Measurements from ENCODE around the gene FBXO41.
A peak's percentile ranks its signal among the peaks of the same experiment; 100 is the strongest.

Gene FBXO41

GRCh38 chr2:73272270-73272669 lies 12.0 kb downstream of the FBXO41 start:
- Histone ChIP-seq H3K36me3 (replicated peaks) (no peaks in the 10 kb centered on the region), H3K4me3 (ENCODE audit: low read depth, low read length) (no peak overlapping the region), H3K27me3 (replicated peaks) (peaks cover 32% of the 10 kb centered on the region), H3K27ac (no peak overlapping the region)
- in situ Hi-C loops (cut with HindIII; ENCODE audit: low pct_ligation_motif_present, low sequenced_read_pairs) = no loop called here
- no peak for DNase-seq
- TF ChIP-seq, protein P1, sequence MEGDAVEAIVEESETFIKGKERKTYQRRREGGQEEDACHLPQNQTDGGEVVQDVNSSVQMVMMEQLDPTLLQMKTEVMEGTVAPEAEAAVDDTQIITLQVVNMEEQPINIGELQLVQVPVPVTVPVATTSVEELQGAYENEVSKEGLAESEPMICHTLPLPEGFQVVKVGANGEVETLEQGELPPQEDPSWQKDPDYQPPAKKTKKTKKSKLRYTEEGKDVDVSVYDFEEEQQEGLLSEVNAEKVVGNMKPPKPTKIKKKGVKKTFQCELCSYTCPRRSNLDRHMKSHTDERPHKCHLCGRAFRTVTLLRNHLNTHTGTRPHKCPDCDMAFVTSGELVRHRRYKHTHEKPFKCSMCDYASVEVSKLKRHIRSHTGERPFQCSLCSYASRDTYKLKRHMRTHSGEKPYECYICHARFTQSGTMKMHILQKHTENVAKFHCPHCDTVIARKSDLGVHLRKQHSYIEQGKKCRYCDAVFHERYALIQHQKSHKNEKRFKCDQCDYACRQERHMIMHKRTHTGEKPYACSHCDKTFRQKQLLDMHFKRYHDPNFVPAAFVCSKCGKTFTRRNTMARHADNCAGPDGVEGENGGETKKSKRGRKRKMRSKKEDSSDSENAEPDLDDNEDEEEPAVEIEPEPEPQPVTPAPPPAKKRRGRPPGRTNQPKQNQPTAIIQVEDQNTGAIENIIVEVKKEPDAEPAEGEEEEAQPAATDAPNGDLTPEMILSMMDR (IDR thresholded peaks at IDR 0.05; ENCODE audit: low read depth, low read length, missing control alignments) = no peak

DNA sequence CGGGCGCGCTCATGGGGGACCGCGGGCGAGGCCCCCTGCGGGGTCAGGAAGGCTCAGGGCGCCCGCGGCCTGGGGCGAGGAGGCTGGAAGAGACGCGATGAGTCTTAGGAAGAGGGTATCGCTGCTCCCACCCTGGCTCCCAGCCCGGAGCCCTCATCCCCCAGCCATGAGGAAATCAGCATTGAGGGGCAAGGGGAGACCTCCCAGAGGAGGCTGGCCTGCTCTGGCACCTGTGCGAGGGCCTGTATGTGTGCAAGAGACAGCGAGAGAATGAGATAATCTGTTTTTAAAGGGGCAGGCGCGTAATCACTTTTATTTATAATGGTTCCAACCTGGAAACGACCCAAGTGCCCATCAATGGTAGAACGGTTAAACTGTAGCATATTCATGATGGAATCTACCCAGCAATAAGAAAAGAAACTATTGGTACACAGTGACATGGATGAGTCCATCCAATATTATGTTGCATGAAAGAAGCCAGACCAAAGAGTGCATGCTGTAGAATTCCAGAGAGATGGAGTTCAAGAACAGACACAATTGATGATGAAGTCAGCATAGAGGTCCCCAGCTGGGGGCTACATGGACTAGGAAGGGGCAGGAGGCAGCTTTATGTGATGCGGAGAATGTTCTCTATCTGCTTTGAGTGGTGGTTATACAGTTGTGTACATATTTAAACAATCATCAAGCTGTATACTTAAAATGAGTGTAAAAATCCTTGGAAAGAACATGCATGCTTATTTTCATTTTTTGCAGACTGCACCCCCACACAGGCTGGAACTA lies 14.4 kb downstream of the FBXO41 start:
- Histone ChIP-seq H3K36me3 (replicated peaks) (no peaks in the 10 kb centered on the region), H3K27me3 (replicated peaks) (peaks cover 35% of the 10 kb centered on the region), H3K27ac (no peak overlapping the region), H3K4me3 (ENCODE audit: low read depth, low read length) (no peak overlapping the region)
- TF ChIP-seq, protein P1 (IDR thresholded peaks at IDR 0.05; ENCODE audit: low read depth, low read length, missing control alignments) = no peak
- in situ Hi-C loops (cut with HindIII; ENCODE audit: low pct_ligation_motif_present, low sequenced_read_pairs) = no loop called here
- no peak for DNase-seq

DNA sequence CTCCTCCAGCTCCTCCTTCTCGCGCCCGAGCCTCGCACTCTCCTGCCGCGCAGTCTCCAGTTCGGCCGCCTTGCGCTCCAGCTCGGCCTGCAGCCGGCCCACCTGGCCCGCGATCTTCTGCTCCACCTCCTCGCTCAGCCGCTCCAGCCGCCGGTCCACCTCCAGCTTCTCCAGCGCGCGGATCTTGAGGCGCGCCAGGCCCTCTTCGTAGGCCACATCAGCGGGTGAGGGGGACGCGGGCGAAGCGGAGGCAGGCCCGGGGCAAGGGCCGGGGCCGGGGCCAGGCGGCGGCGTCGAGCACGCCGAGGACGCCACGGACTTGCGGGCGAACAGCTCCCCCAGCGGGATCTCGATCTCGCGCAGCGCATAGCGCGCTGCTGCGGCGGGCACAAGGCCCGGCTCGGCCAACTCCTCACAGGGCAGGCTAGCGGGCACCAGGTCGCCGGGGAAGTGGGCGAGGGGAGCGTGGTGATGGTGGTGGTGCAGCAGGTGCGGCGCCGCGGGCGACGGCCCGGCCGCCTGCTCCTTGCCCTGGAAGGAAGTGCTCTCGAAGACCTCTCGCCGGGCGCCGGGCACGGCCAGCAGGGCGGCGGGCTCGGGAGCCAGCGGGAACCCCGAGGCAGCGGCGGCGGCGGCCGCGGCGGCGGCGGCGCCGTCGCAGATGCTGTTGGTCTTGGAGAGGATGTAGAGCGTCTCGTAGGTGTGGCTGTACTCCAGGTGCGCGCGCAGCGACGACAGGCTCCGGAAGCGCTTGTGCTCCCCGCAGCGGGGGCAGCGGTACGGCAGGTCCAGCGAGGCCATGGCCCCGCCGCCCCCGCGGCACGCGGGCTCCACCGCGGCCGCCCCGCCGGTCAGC lies 15.2 kb downstream of the FBXO41 start:
- Histone ChIP-seq H3K36me3 (replicated peaks) (no peaks in the 10 kb centered on the region), H3K4me3 (ENCODE audit: low read depth, low read length) (peak overlapping the region; percentile 12), H3K27me3 (replicated peaks) (peaks cover 35% of the 10 kb centered on the region), H3K27ac (no peak overlapping the region)
- no peak for DNase-seq
- in situ Hi-C loops (cut with HindIII; ENCODE audit: low pct_ligation_motif_present, low sequenced_read_pairs) = no loop called here
- TF ChIP-seq, protein P1 (IDR thresholded peaks at IDR 0.05; ENCODE audit: low read depth, low read length, missing control alignments) = peak; percentile 29

DNA sequence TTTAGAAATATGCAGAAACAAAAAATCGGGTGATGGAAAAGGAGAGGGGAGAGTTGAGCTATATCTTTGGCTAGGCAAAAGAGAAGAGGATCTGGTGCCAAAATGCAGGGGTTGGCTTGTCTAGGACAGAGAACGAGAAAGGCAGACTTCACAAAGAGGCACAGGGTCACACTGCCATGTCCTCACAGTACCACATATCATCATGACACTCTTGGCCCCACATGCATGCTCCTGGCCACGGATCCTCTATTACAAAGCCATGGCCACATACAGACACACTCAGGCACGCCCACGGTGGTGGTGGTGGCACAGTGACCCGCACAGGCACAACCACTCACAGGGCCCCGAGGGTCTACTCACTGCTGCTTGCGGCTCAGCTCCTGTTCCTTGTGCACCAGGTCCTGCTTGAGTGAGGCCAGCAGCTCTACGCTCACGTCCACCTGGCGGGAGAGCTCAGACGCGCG lies 15.9 kb downstream of the FBXO41 start:
- TF ChIP-seq, protein P1 (IDR thresholded peaks at IDR 0.05; ENCODE audit: low read depth, low read length, missing control alignments) = no peak
- peak overlapping the region; percentile 12 for H3K4me3 ChIP-seq (ENCODE audit: low read depth, low read length)
- in situ Hi-C loops (cut with HindIII; ENCODE audit: low pct_ligation_motif_present, low sequenced_read_pairs) = no loop called here

GRCh38 chr2:73267008-73267407 lies 17.3 kb downstream of the FBXO41 start:
- no peak for DNase-seq
- TF ChIP-seq, protein P1 (IDR thresholded peaks at IDR 0.05; ENCODE audit: low read depth, low read length, missing control alignments) = no peak
- in situ Hi-C loops (cut with HindIII; ENCODE audit: low pct_ligation_motif_present, low sequenced_read_pairs) = no loop called here
- H3K27ac ChIP-seq = no peak overlapping the region
- no peaks in the 10 kb centered on the region for H3K36me3 ChIP-seq (replicated peaks)
- H3K27me3 ChIP-seq (replicated peaks) = peaks cover 35% of the 10 kb centered on the region
- no peak overlapping the region for H3K4me3 ChIP-seq (ENCODE audit: low read depth, low read length)

More for the DNA sequence above, 15.9 kb downstream of the FBXO41 start:
- H3K36me3 ChIP-seq (replicated peaks) = no peaks in the 10 kb centered on the region
- H3K27me3 ChIP-seq (replicated peaks) = peaks cover 35% of the 10 kb centered on the region
- no peak for DNase-seq
- no peak overlapping the region for H3K27ac ChIP-seq
